ENCODE data around the gene AHCYL1. TPM values are rescaled to one million over a fixed set of nuclear protein-coding genes. Genes with fewer than 3 reads are reported as not detected.

AHCYL1 gene
- total RNA-seq, 6 donors from 2014 or later: 41.9 to 89.6 (median 76.1) TPM

DNA sequence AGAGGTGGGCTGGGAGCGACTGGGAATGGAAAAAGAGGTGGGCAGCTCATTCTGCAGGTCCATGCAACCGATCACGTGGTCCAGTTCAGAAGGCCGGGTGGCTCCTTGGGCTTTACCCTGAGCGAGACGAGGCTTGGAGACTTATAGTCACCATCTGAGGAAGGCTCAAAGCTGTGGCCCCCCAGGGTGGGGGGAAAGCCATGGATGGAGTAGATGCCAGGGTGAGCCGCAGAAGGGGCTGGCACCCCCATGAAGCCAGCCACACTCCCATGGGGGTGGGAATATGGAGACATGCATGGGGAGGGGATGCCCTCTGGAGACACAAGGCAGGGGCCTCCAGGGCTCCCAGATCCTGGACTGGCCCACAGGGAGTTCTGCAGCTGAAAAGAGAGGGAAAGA lies 76.1 kb downstream of the AHCYL1 start:
- TF ChIP-seq EP300 (IDR thresholded peaks at IDR 0.05): no peak
- no peak for TF ChIP-seq POLR2A (IDR thresholded peaks at IDR 0.05)
- TF ChIP-seq, protein P1, sequence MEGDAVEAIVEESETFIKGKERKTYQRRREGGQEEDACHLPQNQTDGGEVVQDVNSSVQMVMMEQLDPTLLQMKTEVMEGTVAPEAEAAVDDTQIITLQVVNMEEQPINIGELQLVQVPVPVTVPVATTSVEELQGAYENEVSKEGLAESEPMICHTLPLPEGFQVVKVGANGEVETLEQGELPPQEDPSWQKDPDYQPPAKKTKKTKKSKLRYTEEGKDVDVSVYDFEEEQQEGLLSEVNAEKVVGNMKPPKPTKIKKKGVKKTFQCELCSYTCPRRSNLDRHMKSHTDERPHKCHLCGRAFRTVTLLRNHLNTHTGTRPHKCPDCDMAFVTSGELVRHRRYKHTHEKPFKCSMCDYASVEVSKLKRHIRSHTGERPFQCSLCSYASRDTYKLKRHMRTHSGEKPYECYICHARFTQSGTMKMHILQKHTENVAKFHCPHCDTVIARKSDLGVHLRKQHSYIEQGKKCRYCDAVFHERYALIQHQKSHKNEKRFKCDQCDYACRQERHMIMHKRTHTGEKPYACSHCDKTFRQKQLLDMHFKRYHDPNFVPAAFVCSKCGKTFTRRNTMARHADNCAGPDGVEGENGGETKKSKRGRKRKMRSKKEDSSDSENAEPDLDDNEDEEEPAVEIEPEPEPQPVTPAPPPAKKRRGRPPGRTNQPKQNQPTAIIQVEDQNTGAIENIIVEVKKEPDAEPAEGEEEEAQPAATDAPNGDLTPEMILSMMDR (IDR thresholded peaks at IDR 0.05): no peak
- TF ChIP-seq POLR2AphosphoS5 (IDR thresholded peaks at IDR 0.05): no peak
- no peaks in the 10 kb centered on the region for H3K9me3 ChIP-seq
- no peaks in the 10 kb centered on the region for H3K4me1 ChIP-seq
- no peak for ATAC-seq (ENCODE audit: low FRiP score in 2 of 2)
- no peak overlapping the region for H3K27ac ChIP-seq
- 98 to 100% methylated on average over 1 to 7 of the region's 7 CpGs for WGBS, 2 donors
- peaks cover 5 to 35% (median 28%) of the 10 kb centered on the region in 4 donors for H3K36me3 ChIP-seq
- no peak for DNase-seq
- no peak overlapping the region for H3K4me3 ChIP-seq
- no peaks in the 10 kb centered on the region for H3K27me3 ChIP-seq

DNA sequence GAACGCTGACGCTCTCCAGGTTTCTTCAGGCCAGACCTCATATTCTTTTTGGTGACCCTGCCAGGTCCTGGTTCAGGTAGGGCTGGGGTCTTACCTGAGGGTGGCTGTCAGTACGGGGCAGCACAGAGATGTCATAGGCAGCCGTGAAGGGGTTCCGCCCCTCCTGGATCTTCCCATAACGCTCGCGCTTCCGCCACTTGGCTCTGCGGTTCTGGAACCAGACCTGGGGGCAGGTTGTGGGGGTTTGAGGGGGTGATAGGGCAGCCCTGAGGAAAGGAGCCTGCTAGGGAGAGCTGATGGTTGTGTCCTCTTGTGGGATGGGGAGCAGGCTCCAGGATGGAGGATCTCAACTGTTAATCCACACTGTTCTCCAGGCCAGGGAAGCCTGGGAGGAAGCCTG lies 76.8 kb downstream of the AHCYL1 start:
- Histone ChIP-seq H3K27ac (no peak overlapping the region), H3K36me3 (peaks cover 5 to 28% (median 21%) of the 10 kb centered on the region in 4 donors), H3K9me3 (no peaks in the 10 kb centered on the region), H3K27me3 (no peaks in the 10 kb centered on the region), H3K4me1 (no peaks in the 10 kb centered on the region), H3K4me3 (no peak overlapping the region)
- DNase-seq: no peak
- WGBS, 2 donors: 97 to 98% methylated on average over 10 of the region's 10 CpGs
- TF ChIP-seq POLR2A (IDR thresholded peaks at IDR 0.05) (no peak), POLR2AphosphoS5 (IDR thresholded peaks at IDR 0.05) (no peak), EP300 (IDR thresholded peaks at IDR 0.05) (no peak)
- TF ChIP-seq, protein P1 (IDR thresholded peaks at IDR 0.05): no peak
- no peak for ATAC-seq (ENCODE audit: low FRiP score in 2 of 2)

DNA sequence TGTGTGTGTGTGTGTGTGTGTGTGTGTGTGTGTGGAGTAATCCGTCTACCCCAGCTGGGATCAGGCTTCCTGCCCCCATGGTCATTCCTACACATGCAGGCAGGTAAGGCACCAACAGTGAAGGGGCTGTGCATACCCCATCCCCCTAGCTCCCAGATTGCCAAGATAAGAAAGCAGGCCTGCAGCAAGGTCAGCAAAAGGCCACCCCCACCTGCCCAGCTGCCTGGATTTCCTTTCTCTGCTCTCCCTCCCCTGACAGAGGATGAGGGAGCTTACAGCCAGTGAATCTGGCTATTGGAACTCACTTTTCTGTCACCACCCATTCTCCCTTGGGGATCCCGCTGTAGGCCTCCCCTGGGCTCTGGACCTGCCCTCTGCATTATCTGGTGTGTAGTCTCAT lies 78.0 kb downstream of the AHCYL1 start:
- Histone ChIP-seq H3K36me3 (peaks cover 0 to 16% (median 9%) of the 10 kb centered on the region in 4 donors), H3K4me1 (peaks cover 2 to 4% (median 3%) of the 10 kb centered on the region in 4 donors), H3K27me3 (peaks cover 0 to 10% (median 4%) of the 10 kb centered on the region in 4 donors), H3K4me3 (no peak overlapping the region), H3K9me3 (no peaks in the 10 kb centered on the region), H3K27ac (no peak overlapping the region)
- no peak for TF ChIP-seq EP300 (IDR thresholded peaks at IDR 0.05)
- no peak for TF ChIP-seq POLR2AphosphoS5 (IDR thresholded peaks at IDR 0.05)
- TF ChIP-seq, protein P1 (IDR thresholded peaks at IDR 0.05): no peak
- TF ChIP-seq POLR2A (IDR thresholded peaks at IDR 0.05): no peak
- DNase-seq (no peak), ATAC-seq (ENCODE audit: low FRiP score in 2 of 2) (no peak)
- WGBS, 2 donors: 86 to 91% methylated on average over 2 of the region's 2 CpGs

DNA sequence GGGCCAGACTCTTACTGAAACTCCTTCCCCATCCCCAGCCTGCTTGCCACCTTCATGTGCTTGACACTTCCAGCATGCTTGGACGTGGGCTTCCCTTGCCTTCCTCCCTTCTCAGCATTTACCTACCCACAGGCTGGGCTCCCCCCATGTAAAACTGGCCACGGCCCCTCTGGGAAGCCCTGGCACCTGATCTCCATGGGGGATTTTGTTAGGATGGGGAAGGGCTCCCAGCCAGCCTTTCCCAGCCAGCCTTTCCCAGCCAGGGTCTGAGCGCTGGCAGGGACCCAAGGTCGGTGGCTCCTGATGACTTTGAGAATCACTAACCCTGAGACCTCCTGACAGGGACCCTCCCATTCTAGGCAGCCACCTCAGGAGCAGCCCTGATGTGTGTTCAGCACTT lies 79.2 kb downstream of the AHCYL1 start:
- Histone ChIP-seq H3K4me3 (no peak overlapping the region), H3K9me3 (no peaks in the 10 kb centered on the region), H3K4me1 (peaks cover 12 to 16% (median 14%) of the 10 kb centered on the region in 4 donors), H3K36me3 (peaks cover 0 to 5% (median 1%) of the 10 kb centered on the region in 4 donors), H3K27ac (no peak overlapping the region), H3K27me3 (peaks cover 0 to 22% (median 14%) of the 10 kb centered on the region in 4 donors)
- WGBS, 2 donors: 46 to 61% methylated on average over 4 of the region's 4 CpGs
- TF ChIP-seq, protein P1 (IDR thresholded peaks at IDR 0.05): no peak
- TF ChIP-seq EP300 (IDR thresholded peaks at IDR 0.05) (no peak), POLR2A (IDR thresholded peaks at IDR 0.05) (no peak)
- no peak for DNase-seq
- no peak for ATAC-seq (ENCODE audit: low FRiP score in 2 of 2)
